T-helper 22 cell (primary cell): ENCODE measurements around the gene RMDN2.
"Not testable (repeated sequence)": the region's sequence is repeated elsewhere in the genome, so short reads cannot be mapped to it uniquely, and the experiment has no call there.

Experiments
- DNase-seq: peaks from one replicate; pipeline ENCODE4 v3.0.0-alpha.2; 2020; ENCODE audit warnings: low read depth

The RMDN2 gene

GRCh38 chr2:37932873-37933272, 7.8 kb downstream of the RMDN2 start:
- not testable (repeated sequence) for DNase-seq

- no peak for DNase-seq
These were observed 9.8 kb downstream of the RMDN2 start for GRCh38 chr2:37934591-37935513.

GRCh38 chr2:37937568-37937967, 12.5 kb downstream of the RMDN2 start:
- DNase-seq, result not testable (repeated sequence)

GRCh38 chr2:37941267-37941666, 16.2 kb downstream of the RMDN2 start:
- DNase-seq, result not testable (repeated sequence)

- DNase-seq, result no peak
These were observed 19.2 kb downstream of the RMDN2 start for GRCh38 chr2:37944268-37944667.

- no peak for DNase-seq
These were observed 22.2 kb downstream of the RMDN2 start for GRCh38 chr2:37947306-37947705.

GRCh38 chr2:37962018-37962739, 37.1 kb downstream of the RMDN2 start:
- DNase-seq, result not testable (repeated sequence)

GRCh38 chr2:37962740-37963121, 37.6 kb downstream of the RMDN2 start:
- DNase-seq, result not testable (repeated sequence)

GRCh38 chr2:37963901-37964300, 38.8 kb downstream of the RMDN2 start:
- DNase-seq, result not testable (repeated sequence)

GRCh38 chr2:37966326-37966725, 41.2 kb downstream of the RMDN2 start:
- no peak for DNase-seq

- DNase-seq, result no peak
These were observed 44.6 kb downstream of the RMDN2 start for GRCh38 chr2:37969731-37970130.

GRCh38 chr2:37971971-37972370, 46.9 kb downstream of the RMDN2 start:
- no peak for DNase-seq

- no peak for DNase-seq
These were observed 48.7 kb downstream of the RMDN2 start for GRCh38 chr2:37973615-37974353.

GRCh38 chr2:37975808-37976207, 50.7 kb downstream of the RMDN2 start:
- DNase-seq, result no peak

- no peak for DNase-seq
These were observed 51.3 kb downstream of the RMDN2 start for GRCh38 chr2:37976411-37976810.

- no peak for DNase-seq
These were observed 57.1 kb downstream of the RMDN2 start for GRCh38 chr2:37982147-37982582.

GRCh38 chr2:37982847-37983246, 57.8 kb downstream of the RMDN2 start:
- no peak for DNase-seq

- no peak for DNase-seq
These were observed 58.6 kb downstream of the RMDN2 start for GRCh38 chr2:37983719-37984118.

- no peak for DNase-seq
These were observed 59.1 kb downstream of the RMDN2 start for GRCh38 chr2:37984176-37984575.

- DNase-seq, result no peak
These were observed 59.5 kb downstream of the RMDN2 start for GRCh38 chr2:37984589-37984988.

- DNase-seq, result no peak
These were observed 60.2 kb downstream of the RMDN2 start for GRCh38 chr2:37985333-37985732.

- no peak for DNase-seq
These were observed 62.1 kb downstream of the RMDN2 start for GRCh38 chr2:37987098-37987775.
